MCF 10A (cell line): Measurements from ENCODE around the gene DSEL. TPM values are rescaled to one million over a fixed set of nuclear protein-coding genes. Genes with fewer than 3 reads are reported as not detected.

Experiments used
- BruUV-seq: library from RNA; stranded (reverse); fragments of 400-500 nt; replicated peaks from 2 replicates; lab custom pipeline; 2021; lab: Mats Ljungman, UMichigan
- CTCF ChIA-PET: fragments of 300-600 bp; sonication (Branson Sonifier 250); formaldehyde crosslinking; extraction: SDS; loops from one replicate; lab custom pipeline; 2021; ENCODE audit warnings: antibody characterized with exemption, inconsistent platforms; lab: Yijun Ruan, JAX
- POLR2A ChIA-PET: fragments of 300-600, 350-650 bp; sonication (Branson Sonifier 250); formaldehyde crosslinking; extraction: SDS; loops from one replicate; lab custom pipeline; 2020; ENCODE audit warnings: antibody characterized with exemption, inconsistent platforms; lab: Yijun Ruan, JAX
- DNase-seq: peaks from one replicate; pipeline ENCODE4 v3.0.0-alpha.2; 2018; ENCODE audit not compliant: unreplicated experiment
- H3K27ac Mint-ChIP-seq: one replicate; pipeline ENCODE4 v1.8.0; 2022; ENCODE audit warnings: mild to moderate bottlenecking, low read depth, mixed read lengths; ENCODE audit not compliant: unreplicated experiment
- H3K27me3 Mint-ChIP-seq: one replicate; pipeline ENCODE4 v1.8.0; 2022; ENCODE audit warnings: mixed read lengths; ENCODE audit not compliant: insufficient read depth, unreplicated experiment
- H3K36me3 Mint-ChIP-seq: one replicate; pipeline ENCODE4 v1.8.0; 2022; ENCODE audit warnings: mild to moderate bottlenecking, moderate library complexity, mixed read lengths; ENCODE audit not compliant: insufficient read depth, unreplicated experiment
- H3K4me1 Mint-ChIP-seq: one replicate; pipeline ENCODE4 v1.8.0; 2022; ENCODE audit warnings: mixed read lengths; ENCODE audit not compliant: insufficient read depth, unreplicated experiment
- H3K4me3 Mint-ChIP-seq: one replicate; pipeline ENCODE4 v1.8.0; 2022; ENCODE audit warnings: mild to moderate bottlenecking, moderate library complexity, mixed read lengths; ENCODE audit not compliant: unreplicated experiment
- H3K9me3 Mint-ChIP-seq: one replicate; pipeline ENCODE4 v1.8.0; 2022; ENCODE audit warnings: mixed read lengths; ENCODE audit not compliant: unreplicated experiment
- CTCF ChIP-seq: fragments of 200-600 bp; IDR thresholded peaks from one replicate; pipeline ENCODE4 v1.8.0; 2022; ENCODE audit warnings: antibody characterized with exemption, mild to moderate bottlenecking; ENCODE audit not compliant: unreplicated experiment
- intact Hi-C: fragments of 100-400 bp; cut with micrococcal nuclease; formaldehyde crosslinking; loops from 2 replicates; pipeline ENCODE4 v1.14.1; 2022
- total RNA-seq: library from RNA; stranded (reverse); gene quantifications from 2 replicates; pipeline ENCODE4 v1.2.3, GENCODE V29; 2022

DSEL gene
- total RNA-seq, 1 experiment from 2014 or later, result 14.9 TPM

DNA sequence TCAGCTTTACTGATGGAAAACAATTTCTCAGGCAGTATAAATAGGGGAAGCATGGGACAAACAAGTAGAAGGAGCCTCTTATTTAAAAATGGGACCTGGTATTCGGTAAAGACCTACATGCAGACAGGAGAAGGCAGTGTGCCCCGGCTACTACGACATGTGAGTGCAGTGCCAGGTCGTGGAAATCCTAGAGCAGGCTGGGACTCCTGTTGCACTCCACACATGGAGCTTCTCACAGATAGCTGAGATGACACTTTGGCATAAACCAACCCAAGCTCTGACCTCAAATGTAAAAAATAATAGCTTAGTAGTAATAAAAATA, 885 bp upstream of the DSEL start:
- BruUV-seq, result TSS peak; percentile 88

GRCh38 chr18:67515942-67516538, 480 bp downstream of the DSEL start:
- H3K4me1 Mint-ChIP-seq, result peaks cover 51% of the 10 kb centered on the region
- H3K4me3 Mint-ChIP-seq, result peak overlapping the region; percentile 86
- H3K27me3 Mint-ChIP-seq, result no peaks in the 10 kb centered on the region
- peak overlapping the region; percentile 68 for H3K27ac Mint-ChIP-seq
- no TSS peak for BruUV-seq
- ChIA-PET POLR2A (interaction anchor here (0.6 to 6.3 kb wide), 21 partner anchors 10 to 1199 kb away, joined by 3 to 64 read pairs (median 4); partner anchors contain the start of gene TMX3), CTCF (interaction anchor here (0.6 to 6.3 kb wide), 41 partner anchors 11 to 1145 kb away, joined by 3 to 49 read pairs (median 3); no protein-coding TSS in a partner anchor)
- intact Hi-C loops, result loop anchor here (1.0 to 10.0 kb wide), 9 partner anchors 76 to 1219 kb away; no protein-coding TSS in a partner anchor
- TF ChIP-seq CTCF, result peak; percentile 67
- H3K9me3 Mint-ChIP-seq, result no peaks in the 10 kb centered on the region
- peaks cover 48% of the 10 kb centered on the region for H3K36me3 Mint-ChIP-seq
- peak; percentile 92 for DNase-seq

More for the DNA sequence above, 885 bp upstream of the DSEL start:
- CTCF ChIA-PET, result interaction anchor here (0.5 to 6.3 kb wide), 14 partner anchors 9 to 1103 kb away, joined by 3 to 49 read pairs (median 4); no protein-coding TSS in a partner anchor
- peak overlapping the region; percentile 68 for H3K27ac Mint-ChIP-seq
- no peak for DNase-seq
- no peaks in the 10 kb centered on the region for H3K27me3 Mint-ChIP-seq
- POLR2A ChIA-PET, result interaction anchor here (0.5 to 6.3 kb wide), 20 partner anchors 8 to 1197 kb away, joined by 3 to 64 read pairs (median 4); partner anchors contain the start of gene TMX3
- no peak for TF ChIP-seq CTCF
- peaks cover 58% of the 10 kb centered on the region for H3K4me1 Mint-ChIP-seq
- intact Hi-C loops, result loop anchor here (2.0 to 10.0 kb wide), 5 partner anchors 75 to 1217 kb away; no protein-coding TSS in a partner anchor
- H3K4me3 Mint-ChIP-seq, result peak overlapping the region; percentile 86
- no peaks in the 10 kb centered on the region for H3K9me3 Mint-ChIP-seq
- H3K36me3 Mint-ChIP-seq, result peaks cover 34% of the 10 kb centered on the region

DNA sequence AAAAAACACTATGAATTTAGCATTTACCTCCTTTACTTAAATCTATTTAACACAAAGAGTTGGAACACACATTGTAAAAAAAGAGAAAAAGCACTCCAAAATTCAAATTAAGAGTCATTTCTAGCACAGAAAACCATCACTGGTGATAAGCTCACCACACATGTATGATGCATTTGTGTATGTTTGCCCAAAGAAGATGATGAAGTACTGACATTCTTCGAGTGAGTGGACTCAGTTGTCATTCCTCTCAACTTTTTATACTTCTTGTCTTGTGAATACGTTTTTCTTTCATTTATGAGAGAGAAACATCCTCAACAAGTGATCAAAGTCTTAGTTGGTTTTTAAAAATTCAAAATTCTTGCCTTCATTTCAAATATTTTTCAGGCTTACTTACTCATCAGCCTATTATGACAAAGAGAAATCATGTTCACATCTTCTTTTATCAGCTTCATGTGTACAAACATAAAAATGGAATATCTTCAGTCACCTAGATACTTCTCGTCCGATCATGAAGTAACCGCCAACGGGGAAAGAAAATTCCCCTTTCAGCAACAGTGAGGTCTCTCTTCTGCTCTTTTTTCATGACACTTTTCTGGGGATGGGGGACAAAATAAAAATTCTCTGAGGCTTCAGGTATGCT, 1.5 kb downstream of the DSEL start:
- Mint-ChIP-seq H3K27me3 (no peaks in the 10 kb centered on the region), H3K27ac (peak overlapping the region; percentile 68), H3K4me1 (peaks cover 43% of the 10 kb centered on the region), H3K9me3 (no peaks in the 10 kb centered on the region), H3K4me3 (peak overlapping the region; percentile 86), H3K36me3 (peaks cover 57% of the 10 kb centered on the region)
- intact Hi-C loops, result loop anchor here (5.0 to 10.0 kb wide), 3 partner anchors 77 to 1220 kb away; no protein-coding TSS in a partner anchor
- no peak for DNase-seq
- POLR2A ChIA-PET, result interaction anchor here (0.5 to 6.3 kb wide), 9 partner anchors 11 to 895 kb away, joined by 3 to 64 read pairs (median 4); no protein-coding TSS in a partner anchor
- TF ChIP-seq CTCF, result no peak
- CTCF ChIA-PET, result interaction anchor here (0.6 to 6.3 kb wide), 21 partner anchors 12 to 1146 kb away, joined by 3 to 49 read pairs (median 4); no protein-coding TSS in a partner anchor
- BruUV-seq, result no TSS peak

DNA sequence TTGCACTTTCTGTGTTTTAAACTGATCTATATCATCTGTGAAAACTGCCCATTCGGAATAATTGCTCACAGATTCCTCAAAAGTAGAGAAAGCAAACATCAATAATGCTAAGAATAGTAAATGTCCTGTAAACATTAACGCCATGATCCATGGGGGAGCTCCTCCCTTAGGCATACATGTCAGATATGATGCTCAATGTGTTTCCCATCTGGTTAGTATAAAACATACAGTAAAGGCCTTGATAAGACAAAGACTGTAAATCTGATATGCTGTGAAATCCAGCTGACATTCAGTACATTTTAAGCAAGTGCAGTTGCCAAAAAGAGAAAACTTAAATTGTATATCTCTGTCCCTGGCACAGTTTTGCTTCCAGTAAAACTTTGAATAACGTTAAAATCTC, 2.1 kb downstream of the DSEL start:
- no peak for DNase-seq
- intact Hi-C loops, result loop anchor here (10.0 kb wide), 1 partner anchor 1220 kb away; no protein-coding TSS in a partner anchor
- CTCF ChIA-PET, result interaction anchor here (0.6 to 6.3 kb wide), 9 partner anchors 77 to 1146 kb away, joined by 3 to 49 read pairs (median 5); no protein-coding TSS in a partner anchor

More for the DNA sequence above, 2.1 kb downstream of the DSEL start:
- POLR2A ChIA-PET, result interaction anchor here (0.5 to 6.3 kb wide), 5 partner anchors 11 to 377 kb away, joined by 3 to 56 read pairs (median 3); no protein-coding TSS in a partner anchor
- Mint-ChIP-seq H3K27ac (no peak overlapping the region), H3K4me3 (peak overlapping the region; percentile 86), H3K4me1 (peaks cover 37% of the 10 kb centered on the region), H3K27me3 (no peaks in the 10 kb centered on the region), H3K9me3 (no peaks in the 10 kb centered on the region), H3K36me3 (peaks cover 62% of the 10 kb centered on the region)
- BruUV-seq, result no TSS peak
- no peak for TF ChIP-seq CTCF
